GM12872 (cell line): ENCODE data around the gene NSMCE4A.

ENCODE experiments used
- TF ChIP-seq, protein P1 (sequence below): IDR thresholded peaks from 3 replicates; pipeline ENCODE4 v1.5.1; 2011; ENCODE audit warnings: low read depth, mild to moderate bottlenecking, low read length, moderate library complexity; ENCODE audit not compliant: insufficient read depth

Gene NSMCE4A

GRCh38 chr10:121959671-121960070, 15.3 kb downstream of the NSMCE4A start:
- TF ChIP-seq, protein P1, sequence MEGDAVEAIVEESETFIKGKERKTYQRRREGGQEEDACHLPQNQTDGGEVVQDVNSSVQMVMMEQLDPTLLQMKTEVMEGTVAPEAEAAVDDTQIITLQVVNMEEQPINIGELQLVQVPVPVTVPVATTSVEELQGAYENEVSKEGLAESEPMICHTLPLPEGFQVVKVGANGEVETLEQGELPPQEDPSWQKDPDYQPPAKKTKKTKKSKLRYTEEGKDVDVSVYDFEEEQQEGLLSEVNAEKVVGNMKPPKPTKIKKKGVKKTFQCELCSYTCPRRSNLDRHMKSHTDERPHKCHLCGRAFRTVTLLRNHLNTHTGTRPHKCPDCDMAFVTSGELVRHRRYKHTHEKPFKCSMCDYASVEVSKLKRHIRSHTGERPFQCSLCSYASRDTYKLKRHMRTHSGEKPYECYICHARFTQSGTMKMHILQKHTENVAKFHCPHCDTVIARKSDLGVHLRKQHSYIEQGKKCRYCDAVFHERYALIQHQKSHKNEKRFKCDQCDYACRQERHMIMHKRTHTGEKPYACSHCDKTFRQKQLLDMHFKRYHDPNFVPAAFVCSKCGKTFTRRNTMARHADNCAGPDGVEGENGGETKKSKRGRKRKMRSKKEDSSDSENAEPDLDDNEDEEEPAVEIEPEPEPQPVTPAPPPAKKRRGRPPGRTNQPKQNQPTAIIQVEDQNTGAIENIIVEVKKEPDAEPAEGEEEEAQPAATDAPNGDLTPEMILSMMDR: no peak

DNA sequence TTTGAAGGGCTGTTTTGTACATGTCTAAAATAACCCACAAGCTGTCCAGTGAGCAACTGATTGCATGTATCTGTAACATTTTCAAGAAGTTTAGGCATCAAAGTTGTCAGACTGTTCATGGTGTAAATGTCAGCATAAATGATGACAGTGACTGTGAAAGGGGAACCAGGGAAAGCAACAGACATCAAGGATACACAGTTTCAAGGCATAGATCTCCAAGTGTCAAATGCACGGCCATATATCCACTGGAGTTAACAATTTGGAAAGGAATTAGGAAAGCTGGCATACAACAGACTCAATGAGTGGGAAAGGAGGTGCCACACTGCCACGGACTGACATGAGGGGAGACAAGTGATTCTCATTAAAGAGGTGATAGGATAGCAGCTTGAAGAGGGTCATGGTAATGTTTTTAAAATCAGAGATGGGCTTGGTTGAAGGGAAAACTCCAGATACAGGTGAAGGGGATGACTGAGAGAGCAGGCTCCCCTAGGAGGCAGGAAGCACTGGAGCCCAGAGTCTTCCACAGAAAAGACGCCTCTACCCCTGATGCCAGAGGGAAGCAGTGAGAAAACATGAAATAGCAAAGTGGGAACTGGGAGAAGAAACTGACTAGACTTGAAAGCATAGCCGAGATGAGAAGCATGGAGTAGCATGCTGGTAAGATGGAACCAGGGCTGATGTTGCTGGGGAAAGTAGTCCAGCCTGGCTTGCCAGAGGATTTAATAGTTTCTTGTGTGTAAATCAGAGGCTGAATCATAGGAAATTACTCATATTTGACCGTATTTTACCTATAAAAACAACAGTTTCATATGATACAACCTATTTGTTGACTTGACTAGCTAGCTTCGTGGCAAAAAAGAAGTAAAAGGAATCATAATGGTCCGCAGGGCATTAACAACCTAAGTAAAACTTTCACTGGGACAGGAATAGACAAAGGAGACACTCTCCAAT, 18.6 kb downstream of the NSMCE4A start:
- TF ChIP-seq, protein P1: no peak

DNA sequence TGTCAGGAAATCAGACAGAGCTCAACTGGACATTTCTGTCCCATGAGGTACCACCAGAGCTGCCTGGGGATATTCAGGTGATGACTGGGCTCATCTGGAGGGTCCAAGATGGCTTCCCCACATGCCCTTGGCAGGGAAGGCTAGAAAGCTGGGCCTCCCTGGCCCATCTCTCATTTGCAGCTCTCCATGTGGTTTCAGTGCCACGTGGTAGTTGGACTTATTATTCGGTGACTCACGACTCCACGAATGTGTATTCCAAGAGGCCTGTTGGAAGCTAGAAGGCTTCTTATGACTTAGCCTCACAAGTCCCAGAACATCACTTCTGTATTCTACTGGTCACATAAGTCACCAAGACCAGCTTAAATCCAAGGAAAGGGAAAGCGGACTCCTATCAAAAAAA, 22.8 kb downstream of the NSMCE4A start:
- TF ChIP-seq, protein P1: no peak

- TF ChIP-seq, protein P1: no peak
These were observed 25.6 kb downstream of the NSMCE4A start for GRCh38 chr10:121949451-121949850.

- TF ChIP-seq, protein P1: no peak
These were observed 26.0 kb downstream of the NSMCE4A start for GRCh38 chr10:121949049-121949448.

DNA sequence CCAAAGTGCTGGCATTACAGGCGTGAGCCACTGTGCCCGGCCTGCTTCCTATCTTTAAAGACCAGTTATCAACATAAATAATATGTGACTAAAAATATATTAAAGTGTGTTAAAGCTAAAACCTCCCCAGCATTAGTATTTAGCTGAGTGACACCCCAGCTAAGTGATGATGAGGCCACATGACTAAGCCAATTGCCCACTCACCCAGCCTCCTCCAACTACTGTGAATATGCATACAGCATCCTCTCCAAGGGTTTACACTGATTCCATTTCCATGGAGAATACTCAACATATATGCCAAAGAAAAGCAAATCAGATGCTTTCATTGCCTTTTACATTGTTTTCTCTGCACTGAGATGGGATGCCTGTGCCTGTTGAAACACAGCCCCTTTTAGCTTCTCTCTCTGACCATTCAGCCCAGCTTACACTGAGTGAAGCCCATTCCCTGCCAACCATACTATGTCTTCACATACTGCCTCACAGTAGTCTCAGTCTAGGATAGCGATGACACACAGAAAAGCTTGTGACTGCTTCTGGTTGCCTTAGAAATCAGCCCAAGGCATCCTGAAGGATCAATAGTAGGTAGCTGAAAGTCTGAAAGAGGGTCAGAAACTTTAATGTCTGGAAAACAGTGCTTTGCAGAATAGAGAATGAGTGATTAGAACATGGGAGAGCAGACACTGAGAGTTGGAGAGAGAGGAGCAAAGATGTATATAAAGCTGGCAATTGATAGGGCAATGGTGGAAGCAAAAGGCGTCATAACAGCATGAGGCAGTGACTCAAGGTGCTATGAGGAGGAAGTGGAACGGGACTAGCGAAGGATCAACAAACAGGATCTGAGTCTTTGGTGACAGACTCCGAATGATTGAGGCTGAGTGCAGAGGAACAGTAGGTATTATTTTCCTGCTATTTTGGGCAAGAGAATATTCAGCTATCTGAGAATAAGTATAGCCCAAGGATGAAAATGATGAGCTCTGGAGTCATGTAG, 27.4 kb downstream of the NSMCE4A start:
- TF ChIP-seq, protein P1: no peak
